Central memory CD4-positive, alpha-beta T cell (primary cell): ENCODE results near the gene FRY.

Experiments
- DNase-seq: peaks from one replicate; pipeline ENCODE4 v3.0.0; 2022

Gene FRY

GRCh38 chr13:32178763-32179162 lies 147.2 kb downstream of the FRY start:
- DNase-seq: no peak

- DNase-seq: no peak
These were observed 148.1 kb downstream of the FRY start for GRCh38 chr13:32179708-32180107.

- DNase-seq: no peak
These were observed 156.1 kb downstream of the FRY start for GRCh38 chr13:32187651-32188050.

- DNase-seq: no peak
These were observed 160.0 kb downstream of the FRY start for GRCh38 chr13:32191452-32191998.

GRCh38 chr13:32195713-32196112 lies 164.1 kb downstream of the FRY start:
- DNase-seq: no peak

- DNase-seq: no peak
These were observed 167.6 kb downstream of the FRY start for GRCh38 chr13:32199168-32199567.

- DNase-seq: no peak
These were observed 169.2 kb downstream of the FRY start for GRCh38 chr13:32200741-32201140.

- DNase-seq: no peak
These were observed 170.2 kb downstream of the FRY start for GRCh38 chr13:32201809-32202208.

GRCh38 chr13:32202268-32202667 lies 170.7 kb downstream of the FRY start:
- no peak for DNase-seq

GRCh38 chr13:32203221-32203620 lies 171.6 kb downstream of the FRY start:
- no peak for DNase-seq

- DNase-seq: no peak
These were observed 172.2 kb downstream of the FRY start for GRCh38 chr13:32203736-32204135.

GRCh38 chr13:32205431-32206096 lies 174.0 kb downstream of the FRY start:
- no peak for DNase-seq

GRCh38 chr13:32206097-32206740 lies 174.6 kb downstream of the FRY start:
- no peak for DNase-seq

GRCh38 chr13:32208860-32209259 lies 177.3 kb downstream of the FRY start:
- DNase-seq: no peak

- no peak for DNase-seq
These were observed 178.1 kb downstream of the FRY start for GRCh38 chr13:32209652-32210051.

- DNase-seq: no peak
These were observed 178.5 kb downstream of the FRY start for GRCh38 chr13:32210101-32210500.

- DNase-seq: no peak
These were observed 180.2 kb downstream of the FRY start for GRCh38 chr13:32211813-32212212.

- no peak for DNase-seq
These were observed 180.8 kb downstream of the FRY start for GRCh38 chr13:32212421-32212820.

GRCh38 chr13:32213626-32214025 lies 182.1 kb downstream of the FRY start:
- DNase-seq: no peak

GRCh38 chr13:32214071-32214470 lies 182.5 kb downstream of the FRY start:
- DNase-seq: no peak

- no peak for DNase-seq
These were observed 184.7 kb downstream of the FRY start for GRCh38 chr13:32216281-32216680.

GRCh38 chr13:32222046-32222676 lies 190.6 kb downstream of the FRY start:
- no peak for DNase-seq

- DNase-seq: no peak
These were observed 193.3 kb downstream of the FRY start for GRCh38 chr13:32224916-32225315.

GRCh38 chr13:32225481-32225931 lies 193.9 kb downstream of the FRY start:
- no peak for DNase-seq
